Fibroblast of pulmonary artery (primary cell): ENCODE measurements around the gene TMEM190.

Experiments
- DNase-seq: peaks from one replicate; pipeline ENCODE4 v3.0.0-alpha.2; 2010; ENCODE audit warnings: low read depth
- H3K4me3 ChIP-seq: replicated peaks from 2 replicates; pipeline ENCODE4 v1.5.1; 2011; ENCODE audit warnings: low read depth, mild to moderate bottlenecking, control low read depth, low read length, moderate library complexity
- TF ChIP-seq, protein P1 (sequence below): IDR thresholded peaks from 2 replicates; pipeline ENCODE4 v1.5.1; 2011; ENCODE audit warnings: mild to moderate bottlenecking, control low read depth, low read length, inconsistent platforms; ENCODE audit errors: missing control alignments

Gene TMEM190

DNA sequence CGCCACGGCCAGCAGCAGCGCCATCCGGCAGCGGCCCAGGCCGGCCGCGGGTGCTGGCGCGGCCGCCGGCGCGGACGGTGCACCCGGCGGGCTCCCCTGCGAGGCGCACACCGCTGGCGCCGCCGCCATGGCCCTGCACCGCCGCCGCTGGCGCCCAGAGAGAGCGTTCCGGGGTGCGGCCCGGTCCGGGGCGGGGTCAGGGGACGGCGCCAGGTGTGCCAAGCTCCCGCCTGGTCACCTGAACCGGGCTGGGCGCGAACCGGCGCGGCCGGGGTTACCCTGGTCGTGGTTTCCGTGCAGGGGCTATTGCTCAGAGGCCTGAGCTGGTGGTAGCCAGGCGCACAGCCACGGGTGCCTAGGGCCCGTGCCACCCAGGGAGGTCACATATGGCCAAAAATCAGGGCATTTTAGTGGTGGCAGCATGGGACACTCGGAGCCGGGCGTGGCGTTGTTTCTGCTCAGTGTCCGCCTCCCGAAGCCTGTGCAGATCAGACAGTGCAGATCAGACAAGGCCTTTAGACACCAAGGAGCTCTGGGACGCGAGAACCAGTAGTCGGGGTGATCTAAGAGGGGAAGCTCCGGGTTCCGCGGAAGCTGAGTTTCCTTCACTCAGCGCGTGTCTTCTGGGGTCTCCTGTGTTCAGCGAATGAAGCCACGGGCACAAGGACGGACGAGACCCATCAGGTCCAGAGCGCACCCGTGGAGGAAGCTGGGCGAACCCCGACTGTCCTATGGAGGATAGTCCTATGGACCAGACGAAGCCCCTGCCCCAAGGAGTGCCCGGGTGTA lies 7.7 kb downstream of the TMEM190 start, which contains the start of gene TMEM238:
TSS of gene TMEM238 (minus strand) at position 162 of the 789 bp plus-strand sequence. CDS start at position 129, 33 bp downstream.
- no peak for DNase-seq
- TF ChIP-seq, protein P1, sequence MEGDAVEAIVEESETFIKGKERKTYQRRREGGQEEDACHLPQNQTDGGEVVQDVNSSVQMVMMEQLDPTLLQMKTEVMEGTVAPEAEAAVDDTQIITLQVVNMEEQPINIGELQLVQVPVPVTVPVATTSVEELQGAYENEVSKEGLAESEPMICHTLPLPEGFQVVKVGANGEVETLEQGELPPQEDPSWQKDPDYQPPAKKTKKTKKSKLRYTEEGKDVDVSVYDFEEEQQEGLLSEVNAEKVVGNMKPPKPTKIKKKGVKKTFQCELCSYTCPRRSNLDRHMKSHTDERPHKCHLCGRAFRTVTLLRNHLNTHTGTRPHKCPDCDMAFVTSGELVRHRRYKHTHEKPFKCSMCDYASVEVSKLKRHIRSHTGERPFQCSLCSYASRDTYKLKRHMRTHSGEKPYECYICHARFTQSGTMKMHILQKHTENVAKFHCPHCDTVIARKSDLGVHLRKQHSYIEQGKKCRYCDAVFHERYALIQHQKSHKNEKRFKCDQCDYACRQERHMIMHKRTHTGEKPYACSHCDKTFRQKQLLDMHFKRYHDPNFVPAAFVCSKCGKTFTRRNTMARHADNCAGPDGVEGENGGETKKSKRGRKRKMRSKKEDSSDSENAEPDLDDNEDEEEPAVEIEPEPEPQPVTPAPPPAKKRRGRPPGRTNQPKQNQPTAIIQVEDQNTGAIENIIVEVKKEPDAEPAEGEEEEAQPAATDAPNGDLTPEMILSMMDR = no peak
- H3K4me3 ChIP-seq = peak within 1 kb of the TSS; percentile 99

DNA sequence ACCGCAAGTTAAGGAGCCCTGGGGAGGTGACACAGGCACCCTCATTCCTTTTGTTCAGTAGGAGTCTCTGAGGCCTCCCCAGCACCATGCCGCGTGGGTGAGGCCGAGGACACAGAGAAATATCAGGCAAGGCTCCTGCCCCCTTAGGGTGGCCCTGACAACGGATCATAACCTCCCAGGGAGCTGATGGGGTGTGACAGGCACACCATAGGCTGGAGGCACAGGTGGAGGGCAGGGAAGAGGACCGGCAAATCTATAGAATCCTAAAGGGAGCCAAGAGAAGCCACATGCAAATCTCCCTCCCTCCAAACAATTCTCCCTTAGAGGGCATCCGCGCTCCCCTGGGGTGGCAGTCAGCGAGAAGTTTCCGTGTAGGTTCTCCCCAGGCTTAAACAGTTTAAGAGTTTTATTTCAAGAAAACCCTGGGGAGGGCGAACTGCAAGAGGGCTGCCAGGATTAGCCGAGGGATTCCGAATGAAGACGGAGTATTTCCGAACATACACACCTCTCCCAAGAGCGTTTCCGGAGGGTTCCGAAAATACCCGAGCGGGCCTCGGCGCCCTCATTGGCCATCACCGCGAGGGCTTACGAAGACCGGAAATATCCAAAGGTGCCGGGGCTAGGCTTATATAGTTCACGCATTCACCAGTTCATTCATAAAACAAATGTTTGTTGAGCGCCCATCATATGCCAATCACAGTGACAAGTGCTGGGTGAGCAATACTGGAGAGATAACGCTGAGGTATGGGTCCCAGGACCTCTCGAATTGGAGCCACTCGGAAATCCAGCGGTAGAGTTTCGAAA lies 8.5 kb downstream of the TMEM190 start:
- TF ChIP-seq, protein P1 = no peak
- H3K4me3 ChIP-seq = peak overlapping the region; percentile 99
- DNase-seq = peak; percentile 95

- H3K4me3 ChIP-seq = peak within 1 kb of the TSS; percentile 99
- TF ChIP-seq, protein P1 = no peak
- peak; percentile 99 for DNase-seq
These were observed 9.3 kb downstream of the TMEM190 start, which contains the start of gene RPL28 for GRCh38 chr19:55385724-55386492. RPL28 (plus strand) TSS chr19:55385932; CDS start chr19:55386358, 426 bp downstream.

- TF ChIP-seq, protein P1 = no peak
These were observed 9.9 kb downstream of the TMEM190 start for GRCh38 chr19:55386493-55386971.

GRCh38 chr19:55387736-55388497 lies 11.3 kb downstream of the TMEM190 start:
- peak overlapping the region; percentile 99 for H3K4me3 ChIP-seq
- TF ChIP-seq, protein P1 = no peak
- DNase-seq = no peak

More at GRCh38 chr19:55386493-55386971, 9.9 kb downstream of the TMEM190 start:
- no peak for DNase-seq
- H3K4me3 ChIP-seq = peak overlapping the region; percentile 99
